ENCODE measurements around the gene TOP3A. TPM values are rescaled to one million over a fixed set of nuclear protein-coding genes. Genes with fewer than 3 reads are reported as not detected.
"Not testable (repeated sequence)": the region's sequence is repeated elsewhere in the genome, so short reads cannot be mapped to it uniquely, and the experiment has no call there.

Gene TOP3A
- total RNA-seq, 2 donors from 2014 or later = 27.2 to 45.4 TPM

DNA sequence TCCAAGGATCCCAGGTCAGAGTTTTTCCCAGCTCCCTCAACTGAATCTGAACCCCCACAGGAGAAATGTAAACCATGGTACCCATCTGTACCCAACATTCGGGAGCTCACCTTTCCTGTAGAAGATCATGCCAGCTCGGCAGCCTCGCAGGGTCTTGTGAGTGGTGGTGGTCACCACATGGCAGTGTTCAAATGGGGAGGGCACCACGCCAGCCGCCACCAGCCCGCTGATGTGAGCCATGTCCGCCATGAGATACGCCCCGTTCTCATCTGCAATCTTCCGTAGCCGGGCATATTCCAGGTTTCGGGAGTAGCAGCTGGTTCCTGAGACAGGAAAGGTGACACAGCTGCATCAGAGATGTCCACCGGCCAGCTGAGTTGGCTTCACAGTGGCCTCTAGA, 25.1 kb upstream of the TOP3A start:
- H3K9ac ChIP-seq (ENCODE audit: low read depth in 2 of 2, low read length in 2 of 2) = no peak overlapping the region
- no peaks in the 10 kb centered on the region for H3K36me3 ChIP-seq
- no peaks in the 10 kb centered on the region for H3K27me3 ChIP-seq
- H3K4me1 ChIP-seq = no peaks in the 10 kb centered on the region
- no peak for DNase-seq
- TF ChIP-seq, protein P1, sequence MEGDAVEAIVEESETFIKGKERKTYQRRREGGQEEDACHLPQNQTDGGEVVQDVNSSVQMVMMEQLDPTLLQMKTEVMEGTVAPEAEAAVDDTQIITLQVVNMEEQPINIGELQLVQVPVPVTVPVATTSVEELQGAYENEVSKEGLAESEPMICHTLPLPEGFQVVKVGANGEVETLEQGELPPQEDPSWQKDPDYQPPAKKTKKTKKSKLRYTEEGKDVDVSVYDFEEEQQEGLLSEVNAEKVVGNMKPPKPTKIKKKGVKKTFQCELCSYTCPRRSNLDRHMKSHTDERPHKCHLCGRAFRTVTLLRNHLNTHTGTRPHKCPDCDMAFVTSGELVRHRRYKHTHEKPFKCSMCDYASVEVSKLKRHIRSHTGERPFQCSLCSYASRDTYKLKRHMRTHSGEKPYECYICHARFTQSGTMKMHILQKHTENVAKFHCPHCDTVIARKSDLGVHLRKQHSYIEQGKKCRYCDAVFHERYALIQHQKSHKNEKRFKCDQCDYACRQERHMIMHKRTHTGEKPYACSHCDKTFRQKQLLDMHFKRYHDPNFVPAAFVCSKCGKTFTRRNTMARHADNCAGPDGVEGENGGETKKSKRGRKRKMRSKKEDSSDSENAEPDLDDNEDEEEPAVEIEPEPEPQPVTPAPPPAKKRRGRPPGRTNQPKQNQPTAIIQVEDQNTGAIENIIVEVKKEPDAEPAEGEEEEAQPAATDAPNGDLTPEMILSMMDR (IDR thresholded peaks at IDR 0.05) = no peak
- H3K27ac ChIP-seq = no peak overlapping the region
- H3K4me3 ChIP-seq = no peak overlapping the region
- intact Hi-C loops (cut with DNase I) = no loop called here
- no peaks in the 10 kb centered on the region for H3K9me3 ChIP-seq

DNA sequence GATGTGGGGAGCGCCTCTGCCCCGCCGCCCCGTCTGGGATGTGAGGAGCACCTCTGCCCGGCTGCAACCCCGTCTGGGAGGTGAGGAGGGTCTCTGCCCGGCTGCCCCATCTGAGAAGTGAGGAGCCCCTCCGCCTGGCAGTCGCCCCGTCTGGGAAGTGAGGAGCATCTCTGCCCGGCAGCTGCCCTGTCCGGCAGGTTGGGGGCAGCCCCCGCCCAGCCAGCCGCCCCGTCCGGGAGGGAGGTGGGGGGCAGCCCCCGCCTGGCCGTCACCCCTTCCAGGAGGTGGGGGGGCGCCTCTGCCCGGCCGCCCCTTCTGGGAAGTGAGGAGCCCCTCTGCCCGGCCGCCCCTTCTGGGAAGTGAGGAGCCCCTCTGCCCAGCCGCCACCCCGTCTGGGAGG, 23.4 kb upstream of the TOP3A start:
- H3K9me3 ChIP-seq; H3K27me3 ChIP-seq; H3K27ac ChIP-seq; intact Hi-C loops (cut with DNase I); H3K4me3 ChIP-seq; DNase-seq; H3K4me1 ChIP-seq; H3K36me3 ChIP-seq; H3K9ac ChIP-seq (ENCODE audit: low read depth in 2 of 2, low read length in 2 of 2): not testable (repeated sequence)

DNA sequence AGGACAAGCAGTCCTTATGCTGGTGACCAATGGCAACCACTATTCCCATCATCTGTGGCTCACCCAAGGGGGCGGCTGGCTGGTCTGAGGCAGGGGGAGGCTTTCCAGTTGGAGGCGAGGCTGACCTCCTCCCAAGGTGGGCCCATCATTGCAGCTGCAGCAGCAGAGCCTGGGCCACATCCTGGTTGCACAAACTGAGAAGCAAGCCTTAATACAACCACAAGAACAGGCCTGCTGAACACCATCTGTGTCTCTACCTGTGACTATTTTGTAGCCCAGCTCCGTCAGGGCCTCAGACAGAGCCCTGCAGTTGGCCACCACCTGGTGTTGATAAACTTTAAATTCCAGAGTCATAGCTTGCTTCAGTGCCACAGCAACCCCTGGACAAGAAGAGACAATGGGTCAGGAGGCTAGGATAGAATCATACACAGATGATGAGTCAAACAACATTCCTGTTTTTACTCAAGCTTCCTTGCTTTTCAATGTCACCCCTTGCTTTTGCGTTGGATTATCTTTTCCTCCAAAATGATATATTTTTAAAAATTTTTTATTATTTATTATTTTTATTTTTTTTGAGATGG, 18.2 kb upstream of the TOP3A start:
- Histone ChIP-seq H3K9me3 (no peaks in the 10 kb centered on the region), H3K4me3 (no peak overlapping the region), H3K36me3 (no peaks in the 10 kb centered on the region), H3K9ac (ENCODE audit: low read depth in 2 of 2, low read length in 2 of 2) (no peak overlapping the region), H3K27ac (no peak overlapping the region), H3K27me3 (no peaks in the 10 kb centered on the region), H3K4me1 (no peaks in the 10 kb centered on the region)
- TF ChIP-seq, protein P1 (IDR thresholded peaks at IDR 0.05) = no peak
- intact Hi-C loops (cut with DNase I) = no loop called here
- DNase-seq = no peak

DNA sequence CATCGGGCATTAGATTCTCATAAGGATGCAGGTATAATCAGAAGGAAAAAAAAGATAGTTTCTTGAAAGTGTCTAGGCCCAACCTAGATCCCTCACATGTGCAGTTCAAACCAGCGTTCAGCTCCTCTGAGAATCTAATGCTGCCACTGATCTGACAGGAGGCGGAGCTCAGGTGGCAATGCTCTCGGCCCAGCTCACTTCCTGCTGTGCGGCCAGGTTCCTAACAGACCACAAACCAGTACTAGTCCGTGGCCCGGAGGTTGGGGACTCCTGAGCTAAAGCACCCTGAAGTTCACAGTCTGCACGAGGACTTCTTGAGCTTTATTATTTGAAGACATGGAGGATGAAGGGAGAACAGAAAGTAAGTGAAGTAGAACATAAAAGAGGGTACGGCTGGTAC, 17.1 kb upstream of the TOP3A start:
- H3K27ac ChIP-seq = no peak overlapping the region
- TF ChIP-seq, protein P1 (IDR thresholded peaks at IDR 0.05) = no peak
- no peaks in the 10 kb centered on the region for H3K4me1 ChIP-seq
- H3K9me3 ChIP-seq = no peaks in the 10 kb centered on the region
- DNase-seq = no peak
- H3K27me3 ChIP-seq = no peaks in the 10 kb centered on the region
- H3K9ac ChIP-seq (ENCODE audit: low read depth in 2 of 2, low read length in 2 of 2) = no peak overlapping the region
- H3K4me3 ChIP-seq = no peak overlapping the region
- no peaks in the 10 kb centered on the region for H3K36me3 ChIP-seq
- intact Hi-C loops (cut with DNase I) = no loop called here

DNA sequence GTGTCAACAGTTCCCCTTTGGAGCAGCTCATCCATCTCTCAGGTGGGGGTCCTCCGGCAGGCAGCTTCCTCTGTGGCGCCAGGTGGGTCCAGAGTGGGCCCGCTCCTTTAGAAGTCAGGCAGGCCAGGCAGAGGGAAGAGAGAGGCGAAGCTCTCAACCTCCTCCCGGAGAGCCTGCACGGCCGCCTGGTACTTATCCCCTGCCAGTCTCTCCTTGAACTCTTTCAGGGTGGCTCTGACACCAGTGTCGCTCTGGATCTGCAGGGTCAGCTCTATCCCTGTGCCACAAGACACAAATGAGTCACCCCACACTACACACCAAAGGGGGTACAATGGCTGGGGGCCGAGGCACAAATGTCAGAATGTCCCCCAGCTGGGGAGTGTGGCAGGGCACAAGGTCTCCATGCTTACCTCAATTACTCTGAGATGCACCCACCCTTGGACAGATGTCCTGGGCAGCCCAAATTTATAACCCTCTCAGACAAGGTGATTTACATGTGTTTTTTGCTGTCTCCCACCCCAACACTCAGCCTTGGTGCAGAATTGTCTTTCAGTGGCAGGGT, 13.9 kb upstream of the TOP3A start:
- Histone ChIP-seq H3K9me3 (no peaks in the 10 kb centered on the region), H3K4me1 (no peaks in the 10 kb centered on the region), H3K9ac (ENCODE audit: low read depth in 2 of 2, low read length in 2 of 2) (no peak overlapping the region), H3K27me3 (no peaks in the 10 kb centered on the region), H3K4me3 (no peak overlapping the region), H3K36me3 (peaks cover 1% of the 10 kb centered on the region), H3K27ac (no peak overlapping the region)
- no peak for DNase-seq
- intact Hi-C loops (cut with DNase I) = no loop called here
- TF ChIP-seq, protein P1 (IDR thresholded peaks at IDR 0.05) = no peak

DNA sequence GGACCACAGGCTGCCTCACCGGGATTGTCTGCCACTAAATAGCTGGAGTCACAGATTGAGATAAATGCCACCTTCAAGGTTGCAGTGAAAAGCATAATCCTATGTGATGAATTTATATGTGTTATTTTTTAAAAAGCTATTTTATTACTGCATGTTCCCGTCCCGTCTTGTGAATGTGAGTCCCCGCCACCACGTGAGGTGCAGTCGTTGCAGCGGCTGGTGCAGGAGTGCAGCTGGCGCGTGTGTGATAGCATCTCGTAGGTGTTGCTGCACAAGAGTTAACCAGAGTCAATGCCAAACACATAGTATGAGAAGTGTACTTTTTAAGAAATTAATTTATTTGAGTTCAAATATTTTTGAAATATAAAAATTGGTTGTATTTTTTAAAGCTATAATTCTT, 12.8 kb upstream of the TOP3A start:
- no peaks in the 10 kb centered on the region for H3K9me3 ChIP-seq
- no peak for DNase-seq
- H3K4me3 ChIP-seq = no peak overlapping the region
- no peaks in the 10 kb centered on the region for H3K4me1 ChIP-seq
- intact Hi-C loops (cut with DNase I) = no loop called here
- no peak overlapping the region for H3K9ac ChIP-seq (ENCODE audit: low read depth in 2 of 2, low read length in 2 of 2)
- peaks cover 4% of the 10 kb centered on the region for H3K36me3 ChIP-seq
- no peaks in the 10 kb centered on the region for H3K27me3 ChIP-seq
- H3K27ac ChIP-seq = no peak overlapping the region
- TF ChIP-seq, protein P1 (IDR thresholded peaks at IDR 0.05) = no peak
